K562 (cell line): ENCODE measurements around the gene SYNGR4. TPM values are rescaled to one million over a fixed set of nuclear protein-coding genes. Genes with fewer than 3 reads are reported as not detected.

Experiments
- BDP1 ChIP-seq: IDR thresholded peaks from 3 replicates; pipeline ENCODE4 v1.6.1; 2011; ENCODE audit not compliant: insufficient read length, insufficient read depth
- CC2D1A ChIP-seq: fragments of 450-650 bp; IDR thresholded peaks from 2 replicates; pipeline ENCODE4 v1.6.1; 2017; ENCODE audit warnings: mild to moderate bottlenecking
- EHMT2 ChIP-seq: fragments of 450-650 bp; IDR thresholded peaks from 2 replicates; pipeline ENCODE4 v1.6.1; 2018; ENCODE audit warnings: antibody characterized with exemption
- ESRRB ChIP-seq: fragments of 250-450 bp; sonication (Bioruptor Pico); IDR thresholded peaks from 2 replicates; pipeline ENCODE4 v1.5.0; 2020; ENCODE audit warnings: mild to moderate bottlenecking, moderate library complexity, borderline replicate concordance
- FOS ChIP-seq: IDR thresholded peaks from 3 replicates; pipeline ENCODE4 v1.6.1; 2011; ENCODE audit not compliant: insufficient read length; ENCODE audit errors: extremely low read depth
- GATAD2A ChIP-seq: fragments of 450-650 bp; IDR thresholded peaks from 2 replicates; pipeline ENCODE4 v1.6.1; 2017
- MEF2A ChIP-seq: IDR thresholded peaks from 2 replicates; pipeline ENCODE4 v1.6.1; 2011; ENCODE audit warnings: low read depth, mild to moderate bottlenecking, low read length, moderate library complexity; ENCODE audit not compliant: control insufficient read depth
- MYC ChIP-seq, 2 experiments: fragments of 250-450 bp in 1 of 2; sonication (Bioruptor Pico) in 1 of 2; IDR thresholded peaks; 2 replicates each; pipeline versions ENCODE4 v1.5.1 to v1.6.1; 2012 to 2021; ENCODE audit warnings: low read depth in 2 of 2, borderline replicate concordance in 1 of 2, improper control_type of control experiment in 1 of 2, low read length in 1 of 2, mild to moderate bottlenecking in 1 of 2, moderate library complexity in 1 of 2
- NFRKB ChIP-seq: fragments of 450-650 bp; IDR thresholded peaks from 2 replicates; pipeline ENCODE4 v1.6.1; 2016; ENCODE audit warnings: low read depth
- PHTF2 ChIP-seq: fragments of 250-450 bp; sonication (Bioruptor Pico); IDR thresholded peaks from 2 replicates; pipeline ENCODE4 v1.5.0; 2021; ENCODE audit warnings: mild to moderate bottlenecking
- SFPQ ChIP-seq: fragments of 200-400 bp; formaldehyde crosslinking; IDR thresholded peaks from 2 replicates; pipeline ENCODE4 v1.6.1; 2017; ENCODE audit warnings: mild to moderate bottlenecking, low read depth, low read length, moderate library complexity
- SMARCA4 ChIP-seq: fragments of 450-650 bp; IDR thresholded peaks from 2 replicates; pipeline ENCODE4 v1.6.1; 2016
- TGIF2 ChIP-seq: sonication (generic); formaldehyde crosslinking; IDR thresholded peaks from 2 replicates; pipeline ENCODE4 v1.8.1; 2022; ENCODE audit warnings: mild to moderate bottlenecking, missing genetic modification reagents, moderate library complexity
- ZKSCAN8 ChIP-seq: fragments of 200-800 bp; sonication (Bioruptor generic); IDR thresholded peaks from 2 replicates; pipeline ENCODE4 v1.6.1; 2016; ENCODE audit warnings: missing genetic modification characterization, missing compliant biosample characterization
- ZNF316 ChIP-seq: fragments of 450-650 bp; IDR thresholded peaks from 2 replicates; pipeline ENCODE4 v1.6.1; 2016
- polyA plus RNA-seq, 8 experiments: library from polyadenylated mRNA; depleted of rRNA in 4 of 8; stranded (reverse) in 5 of 8; unstranded in 3 of 8; fragments of >200 nt; fragmentation: Nextera tagmentation in 2 of 8; fragmentation: Illumina TruSeq in 1 of 8; extraction: Ambion mirVana in 2 of 8; extraction: Trizol in 1 of 8; gene quantifications; 2 replicates each; pipeline versions ENCODE4 v1.2.1 to v1.2.3, GENCODE V29; 2011 to 2014; ENCODE audit warnings: inconsistent platforms in 1 of 8, missing spikeins in 1 of 8
- total RNA-seq, 7 experiments: library from RNA; depleted of rRNA in 6 of 7; stranded (reverse); fragments of >200 nt in 6 of 7; fragmentation: Illumina TruSeq in 2 of 7; extraction: Trizol in 2 of 7; gene quantifications; 2 replicates each; pipeline versions ENCODE4 v1.2.1 to v1.2.3, GENCODE V29; 2011 to 2021; ENCODE audit warnings: low replicate concordance in 1 of 7

Gene SYNGR4
- total and polyA plus RNA-seq, 9 of the 15 experiments (the other 6 are each of a cell fraction or from before 2014, with no cell fraction given), result 0.07 to 0.14 TPM; not detected in 7

- TF ChIP-seq SFPQ (no peak), ESRRB (CRISPR knock-in tag) (no peak), FOS (no peak), MEF2A (no peak), BDP1 (no peak), TGIF2 (CRISPR knock-in tag) (no peak), GATAD2A (no peak), CC2D1A (no peak), MYC (IDR thresholded peaks at IDR 0.05; ENCODE audit: low read depth, low read length) (no peak), MYC (CRISPR knock-in tag; IDR thresholded peaks at IDR 0.05; ENCODE audit: borderline replicate concordance, low read depth) (no peak), EHMT2 (no peak), SMARCA4 (0 out of 2 replicates have a peak, but pooled peaks have one; percentile 31), ZKSCAN8 (CRISPR knock-in tag) (no peak), PHTF2 (no peak), ZNF316 (no peak), NFRKB (no peak)
Observed at GRCh38 chr19:48418317-48419064, 54.3 kb downstream of the SYNGR4 start (continued).
